Transverse colon (tissue), 4 donors: Measurements from ENCODE around the gene LRRC8D. TPM values are rescaled to one million over a fixed set of nuclear protein-coding genes. Genes with fewer than 3 reads are reported as not detected.

Source experiments
- DNase-seq: peaks from one replicate; pipeline ENCODE4 v3.0.0-alpha.2; 2019
- H3K27ac ChIP-seq, 4 donors: fragments of 200-600 bp; sonication (generic); 2 replicates each; pipeline ENCODE4 v1.5.1; 2016 to 2018; ENCODE audit warnings: inconsistent platforms in 4 of 4
- H3K27me3 ChIP-seq: fragments of 200-600 bp; sonication (generic); 2 replicates; pipeline ENCODE4 v1.5.1; 2017; ENCODE audit warnings: inconsistent platforms
- H3K36me3 ChIP-seq, 4 donors: fragments of 200-600 bp; sonication (generic); 2 replicates each; pipeline ENCODE4 v1.5.1; 2017 to 2019; ENCODE audit warnings: inconsistent platforms in 4 of 4
- H3K4me1 ChIP-seq, 4 donors: fragments of 200-600 bp; sonication (generic); 2 replicates each; pipeline ENCODE4 v1.5.1; 2017 to 2020; ENCODE audit warnings: inconsistent platforms in 4 of 4
- H3K4me3 ChIP-seq, 4 donors: fragments of 200-600 bp; sonication (generic); 1 replicate in 1 of 4; 2 replicates in 3 of 4; pipeline versions ENCODE4 v1.5.1 to v1.6.1; 2017 to 2019; ENCODE audit warnings: inconsistent platforms in 4 of 4
- H3K9me3 ChIP-seq, 2 donors: fragments of 200-600 bp; sonication (generic); 2 replicates each; pipeline ENCODE4 v1.5.1; 2017 to 2019; ENCODE audit warnings: inconsistent platforms in 2 of 2
- CTCF ChIP-seq, 5 experiments: fragments of 200-600 bp in 3 of 5; fragments of 450-650 bp in 2 of 5; sonication (generic) in 3 of 5; IDR thresholded peaks; 1 replicate in 2 of 5; 2 replicates in 3 of 5; pipeline ENCODE4 v1.5.1; 2016 to 2017; ENCODE audit warnings: antibody characterized with exemption in 5 of 5, inconsistent platforms in 3 of 5, mild to moderate bottlenecking in 2 of 5, moderate library complexity in 1 of 5
- EP300 ChIP-seq: sonication (generic); formaldehyde crosslinking; IDR thresholded peaks from one replicate; pipeline ENCODE4 v1.6.1; 2017; ENCODE audit warnings: antibody characterized with exemption, low read depth
- POLR2A ChIP-seq: fragments of 450-650 bp; IDR thresholded peaks from one replicate; pipeline ENCODE4 v1.6.1; 2016; ENCODE audit warnings: antibody characterized with exemption, mild to moderate bottlenecking, moderate library complexity
- POLR2AphosphoS5 ChIP-seq, 3 donors: sonication (generic); formaldehyde crosslinking; IDR thresholded peaks; one replicate each; pipeline ENCODE4 v1.6.1; 2016; ENCODE audit warnings: antibody characterized with exemption in 3 of 3
- WGBS, 2 donors: methylation state at CpG; one replicate each; pipeline ENCODE4 v1.1.5; 2018; ENCODE audit warnings: low coverage in 1 of 2; 5-methylcytosine and 5-hydroxymethylcytosine counted together
- in situ Hi-C, 4 donors: fragments of 200-750 bp; cut with MboI; loops; one replicate each; pipeline versions ENCODE4 v1.15.0 to v1.15.1; 2017; ENCODE audit warnings: low sequenced_read_pairs in 3 of 4, low pct_ligation_motif_present in 1 of 4, low pct_unique_long_range_greater_than_20kb in 1 of 4
- intact Hi-C: fragments of 100-400 bp; cut with DNase I; formaldehyde crosslinking; loops from one replicate; pipeline ENCODE4 v1.15.1; 2023; ENCODE audit warnings: low total_unique reads
- total RNA-seq, 4 donors: library from RNA; depleted of rRNA; stranded (reverse); fragments of >200 nt; gene quantifications; one replicate each; pipeline ENCODE4 v1.1.0, GENCODE V29; 2016

Gene LRRC8D
- total RNA-seq, 4 donors from 2014 or later: 8.2 to 81.5 (median 52.4) TPM

GRCh38 chr1:89823679-89824292, 3.0 kb downstream of the LRRC8D start:
- WGBS, 2 donors: 60 to 71% methylated on average over 5 to 6 of the region's 6 CpGs
- H3K27ac ChIP-seq: no peak overlapping the region

GRCh38 chr1:89826594-89826993, 5.8 kb downstream of the LRRC8D start:
- H3K4me3 ChIP-seq: no peak overlapping the region
- intact Hi-C loops (no loop called here), in situ Hi-C loops (no loop called here)
- H3K27me3 ChIP-seq: no peaks in the 10 kb centered on the region
- 53 to 83% methylated on average over 1 to 3 of the region's 3 CpGs for WGBS, 2 donors
- TF ChIP-seq EP300 (no peak), CTCF (IDR thresholded peaks at IDR 0.05) (no peak), POLR2AphosphoS5 (IDR thresholded peaks at IDR 0.05) (no peak), POLR2A (no peak)
- no peak overlapping the region for H3K27ac ChIP-seq
- peaks cover 0 to 21% (median 8%) of the 10 kb centered on the region in 4 donors for H3K4me1 ChIP-seq
- no peaks in the 10 kb centered on the region for H3K9me3 ChIP-seq
- no peak for DNase-seq
- H3K36me3 ChIP-seq: peaks cover 0 to 4% (median 0%) of the 10 kb centered on the region in 4 donors

More at GRCh38 chr1:89823679-89824292, 3.0 kb downstream of the LRRC8D start:
- peaks cover 0 to 29% (median 16%) of the 10 kb centered on the region in 4 donors for H3K4me1 ChIP-seq
- no peaks in the 10 kb centered on the region for H3K27me3 ChIP-seq
- intact Hi-C loops (no loop called here), in situ Hi-C loops (no loop called here)
- no peaks in the 10 kb centered on the region for H3K9me3 ChIP-seq
- H3K36me3 ChIP-seq: peaks cover 0 to 4% (median 0%) of the 10 kb centered on the region in 4 donors
- TF ChIP-seq EP300 (no peak), POLR2A (no peak), CTCF (IDR thresholded peaks at IDR 0.05) (no peak), POLR2AphosphoS5 (IDR thresholded peaks at IDR 0.05) (no peak)
- no peak for DNase-seq
- no peak overlapping the region for H3K4me3 ChIP-seq

GRCh38 chr1:89827330-89827729, 6.5 kb downstream of the LRRC8D start:
- WGBS, 2 donors: 90 to 97% methylated on average over 3 of the region's 3 CpGs
- Histone ChIP-seq H3K4me3 (no peak overlapping the region), H3K27ac (no peak overlapping the region), H3K9me3 (no peaks in the 10 kb centered on the region), H3K36me3 (peaks cover 0 to 4% (median 0%) of the 10 kb centered on the region in 4 donors), H3K27me3 (no peaks in the 10 kb centered on the region), H3K4me1 (peaks cover 0 to 14% (median 1%) of the 10 kb centered on the region in 4 donors)
- in situ Hi-C loops (no loop called here), intact Hi-C loops (no loop called here)
- TF ChIP-seq EP300 (no peak), POLR2AphosphoS5 (IDR thresholded peaks at IDR 0.05) (no peak), CTCF (IDR thresholded peaks at IDR 0.05) (no peak), POLR2A (no peak)
- no peak for DNase-seq

GRCh38 chr1:89827902-89828301, 7.1 kb downstream of the LRRC8D start:
- Histone ChIP-seq H3K27me3 (no peaks in the 10 kb centered on the region), H3K4me1 (peaks cover 0 to 13% (median 0%) of the 10 kb centered on the region in 4 donors), H3K36me3 (peaks cover 0 to 4% (median 0%) of the 10 kb centered on the region in 4 donors), H3K4me3 (no peak overlapping the region), H3K9me3 (no peaks in the 10 kb centered on the region), H3K27ac (no peak overlapping the region)
- intact Hi-C loops (no loop called here), in situ Hi-C loops (no loop called here)
- DNase-seq: no peak
- 100% methylated on average over 1 of the region's 1 CpG for WGBS, 2 donors
- TF ChIP-seq EP300: no peak
- TF ChIP-seq POLR2AphosphoS5 (IDR thresholded peaks at IDR 0.05): no peak
- no peak for TF ChIP-seq POLR2A
- TF ChIP-seq CTCF (IDR thresholded peaks at IDR 0.05): no peak
